HCT116 (cell line): Measurements from ENCODE around the gene CPED1. TPM values are rescaled to one million over a fixed set of nuclear protein-coding genes. Genes with fewer than 3 reads are reported as not detected.

Experiments
- ATAC-seq: fragments of 200-7000 bp; cut with Tn5 transposase; 2 replicates; pipeline ENCODE4 v1.9.1; 2020; ENCODE audit warnings: mild to moderate bottlenecking, moderate library complexity
- BruUV-seq: library from RNA; stranded (reverse); fragments of 400-500 nt; replicated peaks from 2 replicates; lab custom pipeline; 2021; lab: Mats Ljungman, UMichigan
- CTCF ChIA-PET: fragments of 300-600 bp; sonication (Branson Sonifier 250); formaldehyde crosslinking; loops from one replicate; lab custom pipeline; 2021; ENCODE audit warnings: antibody characterized with exemption; lab: Charles Lee
- POLR2A ChIA-PET: fragments of 300-600, 350-600 bp; sonication (Branson Sonifier 250); formaldehyde crosslinking; loops from one replicate; lab custom pipeline; 2021; ENCODE audit warnings: antibody characterized with exemption; lab: Charles Lee
- RAD21 ChIA-PET, 2 experiments: fragments of 300-600 bp; sonication (Branson Sonifier 250); formaldehyde crosslinking; loops; one replicate each; lab custom pipeline; 2023; ENCODE audit warnings: low total read pairs in 2 of 2; ENCODE audit not compliant: uncharacterized antibody in 2 of 2, unreplicated experiment in 2 of 2, low non-redundant PET in 1 of 2; lab: Charles Lee
- DNase-seq: peaks from one replicate; pipeline ENCODE4 v3.0.0-alpha.2; 2010; ENCODE audit warnings: low read depth, low spot score
- H2AFZ ChIP-seq: fragments of 200-600 bp; shearing (Covaris generic), sonication (generic); 2 replicates; pipeline ENCODE4 v1.6.1; 2017; ENCODE audit warnings: low read depth, mixed run types, mixed read lengths, antibody characterized with exemption, low read length; ENCODE audit not compliant: poor library complexity, severe bottlenecking
- H3K27ac ChIP-seq: 2 replicates; pipeline ENCODE4 v1.5.1; 2012; ENCODE audit warnings: low read depth, low read length
- H3K27me3 ChIP-seq: fragments of 200-600 bp; sonication (generic); 2 replicates; pipeline ENCODE4 v1.6.1; 2016; ENCODE audit warnings: mixed run types, low read length, mixed read lengths; ENCODE audit not compliant: insufficient read depth
- H3K36me3 ChIP-seq, 2 experiments: fragments of 200-500 bp in 1 of 2; fragments of 200-600 bp in 1 of 2; sonication (Bioruptor generic) in 1 of 2; sonication (generic) in 1 of 2; 2 replicates each; pipeline versions ENCODE4 v1.5.1 to v1.6.1; 2014 to 2016; ENCODE audit warnings: low read length in 2 of 2, inconsistent platforms in 1 of 2, mixed read lengths in 1 of 2, mixed run types in 1 of 2; ENCODE audit not compliant: insufficient read depth in 2 of 2, control insufficient read depth in 1 of 2
- H3K4me1 ChIP-seq, 2 experiments: fragments of 200-600 bp in 1 of 2; sonication (generic) in 1 of 2; 2 replicates each; pipeline versions ENCODE4 v1.5.1 to v1.6.1; 2012 to 2017; ENCODE audit warnings: low read length in 2 of 2, inconsistent platforms in 1 of 2, mild to moderate bottlenecking in 1 of 2, mixed read lengths in 1 of 2, mixed run types in 1 of 2, moderate library complexity in 1 of 2; ENCODE audit not compliant: insufficient read depth in 2 of 2, control insufficient read depth in 1 of 2
- H3K4me2 ChIP-seq: fragments of 200-600 bp; sonication (generic); 2 replicates; pipeline ENCODE4 v1.6.1; 2017; ENCODE audit warnings: mixed run types, low read length, mixed read lengths
- H3K4me3 ChIP-seq, 2 experiments: fragments of 200-600 bp in 1 of 2; sonication (generic) in 1 of 2; replicated peaks in 1 of 2; 2 replicates each; pipeline ENCODE4 v1.5.1; 2011 to 2016; ENCODE audit warnings: low read length in 2 of 2, control low read depth in 1 of 2, low read depth in 1 of 2, mild to moderate bottlenecking in 1 of 2, mixed read lengths in 1 of 2, mixed run types in 1 of 2
- H3K79me2 ChIP-seq: fragments of 200-600 bp; sonication (generic); 2 replicates; pipeline ENCODE4 v1.6.1; 2017; ENCODE audit warnings: mild to moderate bottlenecking, mixed run types, low read length, moderate library complexity, mixed read lengths; ENCODE audit not compliant: insufficient read depth
- H3K9ac ChIP-seq: fragments of 200-600 bp; sonication (generic); 2 replicates; pipeline ENCODE4 v1.6.1; 2016; ENCODE audit warnings: low read length, mixed read lengths
- H3K9me2 ChIP-seq: fragments of 200-600 bp; sonication (generic), shearing (Covaris generic); 2 replicates; pipeline ENCODE4 v1.6.1; 2017; ENCODE audit warnings: mixed run types, mild to moderate bottlenecking, moderate library complexity; ENCODE audit not compliant: insufficient read depth
- H3K9me3 ChIP-seq, 2 experiments: fragments of 200-500 bp in 1 of 2; fragments of 200-600 bp in 1 of 2; sonication (Bioruptor generic) in 1 of 2; sonication (generic) in 1 of 2; 2 replicates each; pipeline ENCODE4 v1.6.1; 2014 to 2017; ENCODE audit warnings: low read length in 2 of 2, mixed read lengths in 2 of 2, inconsistent platforms in 1 of 2, low read depth in 1 of 2, mild to moderate bottlenecking in 1 of 2, mixed run types in 1 of 2, moderate library complexity in 1 of 2; ENCODE audit not compliant: control insufficient read depth in 1 of 2, insufficient read depth in 1 of 2
- H4K20me1 ChIP-seq: fragments of 200-600 bp; sonication (generic), shearing (Covaris generic); 2 replicates; pipeline ENCODE4 v1.6.1; 2017; ENCODE audit warnings: mixed run types, mild to moderate bottlenecking, moderate library complexity; ENCODE audit not compliant: insufficient read depth
- CBX3 ChIP-seq: IDR thresholded peaks from 2 replicates; pipeline ENCODE4 v1.6.1; 2012; ENCODE audit warnings: low read depth
- EGR1 ChIP-seq: IDR thresholded peaks from 2 replicates; pipeline ENCODE4 v1.6.1; 2012; ENCODE audit warnings: low read depth
- ELF1 ChIP-seq: IDR thresholded peaks from 2 replicates; pipeline ENCODE4 v1.6.1; 2012; ENCODE audit warnings: low read depth, borderline replicate concordance
- EZH2 ChIP-seq: fragments of 200-600 bp; sonication (generic); IDR thresholded peaks from 2 replicates; pipeline ENCODE4 v1.6.1; 2017; ENCODE audit warnings: antibody characterized with exemption, mixed run types
- EZH2phosphoT487 ChIP-seq: fragments of 200-600 bp; IDR thresholded peaks from 2 replicates; pipeline ENCODE4 v1.6.1; 2018; ENCODE audit warnings: antibody characterized with exemption, borderline replicate concordance
- FOSL1 ChIP-seq: IDR thresholded peaks from 2 replicates; pipeline ENCODE4 v1.6.1; 2012; ENCODE audit warnings: low read depth
- POLR2A ChIP-seq: IDR thresholded peaks from 2 replicates; pipeline ENCODE4 v1.7.0; 2011; ENCODE audit warnings: borderline replicate concordance; ENCODE audit not compliant: insufficient read depth, insufficient read length; ENCODE audit errors: extremely low read depth
- SIN3A ChIP-seq: IDR thresholded peaks from 2 replicates; pipeline ENCODE4 v1.6.1; 2012; ENCODE audit warnings: low read depth
- SP1 ChIP-seq: IDR thresholded peaks from 2 replicates; pipeline ENCODE4 v1.6.1; 2012; ENCODE audit warnings: low read depth
- SRF ChIP-seq: IDR thresholded peaks from 2 replicates; pipeline ENCODE4 v1.6.1; 2012; ENCODE audit warnings: low read depth
- TCF7L2 ChIP-seq: IDR thresholded peaks from 2 replicates; pipeline ENCODE4 v1.7.0; 2011; ENCODE audit warnings: borderline replicate concordance, inconsistent platforms; ENCODE audit not compliant: insufficient read depth, insufficient read length; ENCODE audit errors: extremely low read depth
- YY1 ChIP-seq: IDR thresholded peaks from 2 replicates; pipeline ENCODE4 v1.6.1; 2011; ENCODE audit warnings: low read length, low read depth, moderate library complexity, mild to moderate bottlenecking; ENCODE audit not compliant: insufficient replicate concordance; ENCODE audit errors: extremely low read depth
- ZFX ChIP-seq: fragments of 450-650 bp; IDR thresholded peaks from 2 replicates; pipeline ENCODE4 v1.6.1; 2017
- intact Hi-C: fragments of 100-400 bp; cut with micrococcal nuclease; formaldehyde crosslinking; loops from 2 replicates; pipeline ENCODE4 v1.10.0; 2022
- total RNA-seq: library from RNA; stranded (reverse); gene quantifications from one replicate; pipeline ENCODE4 v1.2.1, GENCODE V29; 2021; ENCODE audit not compliant: unreplicated experiment
- TF ChIP-seq, protein P1 (sequence below): IDR thresholded peaks from 2 replicates; pipeline ENCODE4 v1.6.1; 2012; ENCODE audit warnings: low read depth
- TF ChIP-seq, protein P2 (sequence below): IDR thresholded peaks from 2 replicates; pipeline ENCODE4 v1.6.1; 2011; ENCODE audit warnings: mild to moderate bottlenecking, low read length, moderate library complexity; ENCODE audit not compliant: insufficient replicate concordance; ENCODE audit errors: extremely low read depth

CPED1 gene
- total RNA-seq, 1 experiment from 2014 or later = 1.2 TPM

DNA sequence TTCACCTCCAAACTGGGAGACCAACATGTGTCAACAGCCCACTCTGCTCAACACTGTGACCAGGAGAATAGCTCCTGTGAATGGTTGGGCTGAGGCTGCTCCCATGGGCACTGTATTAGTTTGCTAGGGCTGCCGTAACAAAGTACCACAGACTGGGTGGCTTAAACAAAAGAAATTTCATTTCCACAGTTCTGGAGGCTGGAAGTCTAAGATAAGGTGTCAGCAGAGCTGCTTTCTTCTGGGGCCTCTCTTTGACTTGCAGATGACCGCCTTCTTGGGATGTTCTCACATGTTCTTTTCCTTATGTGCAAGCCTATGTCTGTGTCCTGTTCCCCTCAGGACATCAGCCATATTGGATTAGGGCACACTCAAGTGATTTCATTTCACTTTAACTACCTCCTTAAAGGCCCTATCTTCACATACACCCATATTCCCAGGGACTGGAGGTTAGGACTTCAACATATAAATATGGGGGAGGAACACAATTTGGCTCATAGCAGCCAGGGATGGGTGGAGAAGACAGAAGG, 90.3 kb downstream of the CPED1 start:
- TF ChIP-seq ELF1 = no peak
- Histone ChIP-seq H3K4me3 (no peak overlapping the region), H3K4me2 (no peak overlapping the region), H3K9me2 (no peaks in the 10 kb centered on the region), H3K27me3 (no peaks in the 10 kb centered on the region), H3K79me2 (no peaks in the 10 kb centered on the region), H3K9me3 (no peaks in the 10 kb centered on the region), H2AFZ (no peak overlapping the region), H3K4me1 (peaks cover 9 to 25% of the 10 kb centered on the region in 2 experiments), H3K9ac (no peak overlapping the region), H4K20me1 (no peaks in the 10 kb centered on the region), H3K27ac (no peak overlapping the region), H3K36me3 (no peaks in the 10 kb centered on the region)
- BruUV-seq = no TSS peak
- RAD21 ChIA-PET = no interaction called here
- ATAC-seq = no peak
- no peak for DNase-seq
- CTCF ChIA-PET = no interaction called here
- intact Hi-C loops = no loop called here
- POLR2A ChIA-PET = no interaction called here

DNA sequence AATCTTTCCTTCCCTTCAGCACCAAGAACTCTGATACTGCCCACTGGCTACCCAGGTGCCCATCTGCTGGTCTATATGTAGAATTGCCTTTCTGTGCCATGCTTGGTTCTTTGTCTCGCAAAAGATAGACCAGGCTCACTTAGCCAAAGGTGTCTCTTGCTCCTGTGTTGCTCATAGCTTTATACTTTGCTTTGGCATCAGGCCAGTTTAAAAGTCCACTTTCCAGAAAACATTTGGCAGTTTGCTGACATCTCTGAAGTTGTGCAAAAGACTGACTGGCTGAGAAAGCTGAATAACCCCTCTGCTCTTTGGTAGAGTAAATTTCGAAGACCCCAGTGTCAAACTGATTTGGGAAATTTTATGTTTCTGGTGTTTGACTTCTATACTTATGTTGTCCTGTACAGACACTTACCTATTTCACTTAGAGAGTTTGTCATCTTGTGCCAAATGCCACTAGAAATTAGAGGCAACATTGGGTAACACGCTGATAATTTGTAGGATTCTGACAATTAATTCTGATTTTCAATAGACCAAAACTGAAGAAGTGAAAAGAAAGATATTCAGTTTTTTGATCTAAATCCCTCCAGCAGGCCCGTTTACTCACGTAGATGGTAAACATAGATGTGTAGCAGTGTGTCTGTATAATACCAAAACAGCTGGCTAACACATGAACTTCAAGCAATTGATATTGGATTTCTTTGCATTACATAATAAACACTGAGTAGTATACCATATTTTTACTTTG, 91.1 kb downstream of the CPED1 start:
- Histone ChIP-seq H4K20me1 (no peaks in the 10 kb centered on the region), H3K79me2 (no peaks in the 10 kb centered on the region), H3K27me3 (no peaks in the 10 kb centered on the region), H3K27ac (no peak overlapping the region), H3K9me2 (no peaks in the 10 kb centered on the region), H3K9me3 (no peaks in the 10 kb centered on the region), H2AFZ (no peak overlapping the region), H3K4me3 (no peak overlapping the region), H3K9ac (no peak overlapping the region), H3K36me3 (no peaks in the 10 kb centered on the region), H3K4me1 (peaks cover 9 to 33% of the 10 kb centered on the region in 2 experiments), H3K4me2 (no peak overlapping the region)
- no peak for ATAC-seq
- intact Hi-C loops = loop anchor here (2.0 kb wide), 1 partner anchor 93 kb away; no protein-coding TSS in a partner anchor
- BruUV-seq = no TSS peak
- ChIA-PET POLR2A (no interaction called here), RAD21 (no interaction called here), CTCF (no interaction called here)
- TF ChIP-seq EGR1 (no peak), CBX3 (no peak), SIN3A (no peak), EZH2 (no peak), FOSL1 (no peak), ZFX (no peak), YY1 (no peak), EZH2phosphoT487 (no peak), SRF (no peak), TCF7L2 (no peak), POLR2A (no peak), SP1 (no peak)
- TF ChIP-seq, protein P1, sequence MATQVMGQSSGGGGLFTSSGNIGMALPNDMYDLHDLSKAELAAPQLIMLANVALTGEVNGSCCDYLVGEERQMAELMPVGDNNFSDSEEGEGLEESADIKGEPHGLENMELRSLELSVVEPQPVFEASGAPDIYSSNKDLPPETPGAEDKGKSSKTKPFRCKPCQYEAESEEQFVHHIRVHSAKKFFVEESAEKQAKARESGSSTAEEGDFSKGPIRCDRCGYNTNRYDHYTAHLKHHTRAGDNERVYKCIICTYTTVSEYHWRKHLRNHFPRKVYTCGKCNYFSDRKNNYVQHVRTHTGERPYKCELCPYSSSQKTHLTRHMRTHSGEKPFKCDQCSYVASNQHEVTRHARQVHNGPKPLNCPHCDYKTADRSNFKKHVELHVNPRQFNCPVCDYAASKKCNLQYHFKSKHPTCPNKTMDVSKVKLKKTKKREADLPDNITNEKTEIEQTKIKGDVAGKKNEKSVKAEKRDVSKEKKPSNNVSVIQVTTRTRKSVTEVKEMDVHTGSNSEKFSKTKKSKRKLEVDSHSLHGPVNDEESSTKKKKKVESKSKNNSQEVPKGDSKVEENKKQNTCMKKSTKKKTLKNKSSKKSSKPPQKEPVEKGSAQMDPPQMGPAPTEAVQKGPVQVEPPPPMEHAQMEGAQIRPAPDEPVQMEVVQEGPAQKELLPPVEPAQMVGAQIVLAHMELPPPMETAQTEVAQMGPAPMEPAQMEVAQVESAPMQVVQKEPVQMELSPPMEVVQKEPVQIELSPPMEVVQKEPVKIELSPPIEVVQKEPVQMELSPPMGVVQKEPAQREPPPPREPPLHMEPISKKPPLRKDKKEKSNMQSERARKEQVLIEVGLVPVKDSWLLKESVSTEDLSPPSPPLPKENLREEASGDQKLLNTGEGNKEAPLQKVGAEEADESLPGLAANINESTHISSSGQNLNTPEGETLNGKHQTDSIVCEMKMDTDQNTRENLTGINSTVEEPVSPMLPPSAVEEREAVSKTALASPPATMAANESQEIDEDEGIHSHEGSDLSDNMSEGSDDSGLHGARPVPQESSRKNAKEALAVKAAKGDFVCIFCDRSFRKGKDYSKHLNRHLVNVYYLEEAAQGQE = no peak
- TF ChIP-seq, protein P2, sequence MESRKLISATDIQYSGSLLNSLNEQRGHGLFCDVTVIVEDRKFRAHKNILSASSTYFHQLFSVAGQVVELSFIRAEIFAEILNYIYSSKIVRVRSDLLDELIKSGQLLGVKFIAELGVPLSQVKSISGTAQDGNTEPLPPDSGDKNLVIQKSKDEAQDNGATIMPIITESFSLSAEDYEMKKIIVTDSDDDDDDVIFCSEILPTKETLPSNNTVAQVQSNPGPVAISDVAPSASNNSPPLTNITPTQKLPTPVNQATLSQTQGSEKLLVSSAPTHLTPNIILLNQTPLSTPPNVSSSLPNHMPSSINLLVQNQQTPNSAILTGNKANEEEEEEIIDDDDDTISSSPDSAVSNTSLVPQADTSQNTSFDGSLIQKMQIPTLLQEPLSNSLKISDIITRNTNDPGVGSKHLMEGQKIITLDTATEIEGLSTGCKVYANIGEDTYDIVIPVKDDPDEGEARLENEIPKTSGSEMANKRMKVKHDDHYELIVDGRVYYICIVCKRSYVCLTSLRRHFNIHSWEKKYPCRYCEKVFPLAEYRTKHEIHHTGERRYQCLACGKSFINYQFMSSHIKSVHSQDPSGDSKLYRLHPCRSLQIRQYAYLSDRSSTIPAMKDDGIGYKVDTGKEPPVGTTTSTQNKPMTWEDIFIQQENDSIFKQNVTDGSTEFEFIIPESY = no peak
- DNase-seq = no peak
